AG09319 (cell line): ENCODE results near the gene SMARCD1.
A peak's percentile ranks its signal among the peaks of the same experiment; 100 is the strongest.

ENCODE experiments used
- DNase-seq: peaks from one replicate; pipeline ENCODE4 v3.0.0-alpha.2; 2010; ENCODE audit warnings: low read depth; ENCODE audit errors: extremely low read depth
- TF ChIP-seq, protein P1 (sequence below): IDR thresholded peaks from 2 replicates; pipeline ENCODE4 v1.5.1; 2011; ENCODE audit warnings: low read depth, mild to moderate bottlenecking, inconsistent platforms, low read length, moderate library complexity

The SMARCD1 gene

DNA sequence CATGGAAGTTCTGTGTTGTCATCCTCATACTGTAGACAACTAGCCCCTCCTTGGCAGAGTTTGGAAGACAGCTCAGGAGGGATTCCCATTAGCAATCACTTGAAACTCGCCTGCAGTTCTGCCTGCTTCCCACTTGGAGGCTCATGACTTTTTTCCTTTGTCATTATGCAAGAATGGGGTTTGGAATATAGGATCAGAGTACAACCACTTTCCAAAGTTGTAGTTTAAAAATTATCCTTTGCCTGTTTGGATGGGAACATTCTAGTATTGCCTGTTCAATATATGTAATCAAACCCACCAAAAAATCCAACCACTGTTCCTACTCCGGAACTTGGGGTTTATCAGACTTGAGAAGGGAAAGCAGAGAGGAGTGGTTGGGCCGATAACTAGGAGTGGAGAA is 16.5 kb downstream of the SMARCD1 start:
- TF ChIP-seq, protein P1, sequence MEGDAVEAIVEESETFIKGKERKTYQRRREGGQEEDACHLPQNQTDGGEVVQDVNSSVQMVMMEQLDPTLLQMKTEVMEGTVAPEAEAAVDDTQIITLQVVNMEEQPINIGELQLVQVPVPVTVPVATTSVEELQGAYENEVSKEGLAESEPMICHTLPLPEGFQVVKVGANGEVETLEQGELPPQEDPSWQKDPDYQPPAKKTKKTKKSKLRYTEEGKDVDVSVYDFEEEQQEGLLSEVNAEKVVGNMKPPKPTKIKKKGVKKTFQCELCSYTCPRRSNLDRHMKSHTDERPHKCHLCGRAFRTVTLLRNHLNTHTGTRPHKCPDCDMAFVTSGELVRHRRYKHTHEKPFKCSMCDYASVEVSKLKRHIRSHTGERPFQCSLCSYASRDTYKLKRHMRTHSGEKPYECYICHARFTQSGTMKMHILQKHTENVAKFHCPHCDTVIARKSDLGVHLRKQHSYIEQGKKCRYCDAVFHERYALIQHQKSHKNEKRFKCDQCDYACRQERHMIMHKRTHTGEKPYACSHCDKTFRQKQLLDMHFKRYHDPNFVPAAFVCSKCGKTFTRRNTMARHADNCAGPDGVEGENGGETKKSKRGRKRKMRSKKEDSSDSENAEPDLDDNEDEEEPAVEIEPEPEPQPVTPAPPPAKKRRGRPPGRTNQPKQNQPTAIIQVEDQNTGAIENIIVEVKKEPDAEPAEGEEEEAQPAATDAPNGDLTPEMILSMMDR = peak; percentile 54
- no peak for DNase-seq

DNA sequence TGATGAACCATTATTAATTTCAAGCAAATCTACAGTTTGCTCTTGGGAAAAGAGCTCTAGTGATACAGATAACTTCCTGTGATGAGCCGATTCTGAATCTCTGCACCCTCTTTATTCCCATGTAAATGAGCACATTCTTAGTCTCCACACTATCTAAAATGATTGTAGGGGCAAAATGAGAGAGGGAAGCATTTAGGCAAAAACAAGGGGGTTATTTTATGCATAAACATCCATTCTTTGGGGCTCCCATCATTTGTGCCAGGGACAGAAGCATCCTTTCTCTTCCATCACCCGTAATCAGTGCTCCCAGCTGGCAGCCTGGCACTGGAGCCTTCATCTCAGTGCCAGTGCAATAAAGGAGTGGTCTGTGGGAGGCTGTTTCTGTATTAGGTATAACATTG is 17.0 kb downstream of the SMARCD1 start:
- TF ChIP-seq, protein P1 = no peak
- no peak for DNase-seq

DNA sequence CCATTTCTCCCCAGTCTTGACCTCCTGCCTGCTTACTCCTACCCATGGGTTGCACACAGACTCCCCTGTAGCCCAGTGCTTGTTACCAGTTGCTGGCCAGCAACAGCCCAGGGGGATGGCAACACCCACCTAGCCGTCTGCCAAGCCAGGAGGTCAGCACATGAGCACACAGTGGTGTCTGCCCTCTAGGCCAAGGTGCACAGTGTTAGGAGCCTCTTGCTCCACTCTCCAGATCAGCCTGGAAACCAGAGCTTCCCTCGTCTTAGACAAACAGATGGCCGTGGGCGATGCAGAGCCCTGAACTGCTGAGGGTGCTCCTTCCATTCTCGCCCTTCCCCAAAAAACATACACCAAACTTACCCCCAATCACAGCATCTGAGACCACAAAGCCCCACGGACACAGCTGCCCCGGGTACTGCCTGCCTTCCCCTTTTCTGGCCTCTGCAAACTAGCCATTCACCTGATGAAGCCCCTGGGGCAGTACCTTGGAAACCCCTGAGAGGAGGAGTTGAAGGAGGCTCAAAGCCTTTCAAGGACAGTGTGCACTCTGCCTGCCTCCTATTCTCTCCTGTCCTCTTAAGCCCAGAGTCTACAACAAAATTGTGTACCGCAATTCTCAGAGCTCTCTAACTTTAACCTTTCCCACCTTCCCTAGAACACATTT is 17.6 kb downstream of the SMARCD1 start:
- DNase-seq = no peak
- TF ChIP-seq, protein P1 = no peak

DNA sequence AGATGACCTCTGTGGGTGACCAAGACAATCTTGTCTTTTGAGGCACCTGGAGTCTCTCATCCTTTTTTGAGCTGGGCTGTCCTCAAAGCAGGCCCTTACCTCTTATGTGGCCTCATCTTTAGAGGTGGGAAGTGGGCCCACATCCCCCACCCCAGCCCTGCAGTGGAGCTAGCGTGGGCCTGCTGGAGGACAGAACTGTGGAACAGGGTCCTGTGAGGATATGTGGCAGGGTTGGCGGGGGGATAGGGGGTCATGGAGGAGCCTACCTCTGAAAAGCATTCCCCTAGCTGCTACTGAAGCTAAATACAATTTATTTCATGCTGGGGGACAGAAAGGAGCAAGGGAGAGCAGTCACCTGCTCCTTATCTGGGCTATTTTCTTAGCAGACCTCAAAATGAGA is 18.2 kb downstream of the SMARCD1 start:
- TF ChIP-seq, protein P1 = no peak
- no peak for DNase-seq

DNA sequence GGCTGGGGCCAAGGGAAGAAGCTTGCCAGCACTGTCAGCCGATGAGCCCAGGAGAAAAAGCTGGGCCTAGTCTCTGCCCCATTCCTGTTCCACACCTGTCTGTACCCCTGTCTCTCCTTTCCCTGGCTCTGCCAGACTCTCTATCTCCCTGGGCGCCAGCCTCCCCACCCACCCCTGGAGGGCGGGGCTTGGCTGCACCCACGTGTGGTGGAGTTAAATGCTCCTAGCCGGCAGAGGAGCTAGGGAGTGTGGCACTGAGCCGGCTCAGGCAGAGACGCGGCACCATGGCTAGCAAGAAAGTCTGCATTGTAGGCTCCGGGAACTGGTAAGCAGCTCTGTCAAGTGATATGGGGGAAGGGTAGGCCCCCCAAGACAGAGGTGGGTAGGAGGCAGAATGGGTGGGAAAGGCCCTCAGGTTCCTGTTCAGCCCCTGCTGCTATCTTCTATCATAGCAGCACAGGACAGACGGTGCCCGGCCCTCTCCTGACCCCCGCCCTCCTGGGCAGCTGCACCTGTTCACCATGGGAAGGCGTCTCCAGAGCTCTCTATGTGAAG is 18.7 kb downstream of the SMARCD1 start, which contains the start of gene GPD1:
Gene GPD1, plus strand, starts transcription at position 242 of the 555 bp plus-strand sequence. Its CDS starts 43 bp downstream, at position 285.
- DNase-seq = no peak

DNA sequence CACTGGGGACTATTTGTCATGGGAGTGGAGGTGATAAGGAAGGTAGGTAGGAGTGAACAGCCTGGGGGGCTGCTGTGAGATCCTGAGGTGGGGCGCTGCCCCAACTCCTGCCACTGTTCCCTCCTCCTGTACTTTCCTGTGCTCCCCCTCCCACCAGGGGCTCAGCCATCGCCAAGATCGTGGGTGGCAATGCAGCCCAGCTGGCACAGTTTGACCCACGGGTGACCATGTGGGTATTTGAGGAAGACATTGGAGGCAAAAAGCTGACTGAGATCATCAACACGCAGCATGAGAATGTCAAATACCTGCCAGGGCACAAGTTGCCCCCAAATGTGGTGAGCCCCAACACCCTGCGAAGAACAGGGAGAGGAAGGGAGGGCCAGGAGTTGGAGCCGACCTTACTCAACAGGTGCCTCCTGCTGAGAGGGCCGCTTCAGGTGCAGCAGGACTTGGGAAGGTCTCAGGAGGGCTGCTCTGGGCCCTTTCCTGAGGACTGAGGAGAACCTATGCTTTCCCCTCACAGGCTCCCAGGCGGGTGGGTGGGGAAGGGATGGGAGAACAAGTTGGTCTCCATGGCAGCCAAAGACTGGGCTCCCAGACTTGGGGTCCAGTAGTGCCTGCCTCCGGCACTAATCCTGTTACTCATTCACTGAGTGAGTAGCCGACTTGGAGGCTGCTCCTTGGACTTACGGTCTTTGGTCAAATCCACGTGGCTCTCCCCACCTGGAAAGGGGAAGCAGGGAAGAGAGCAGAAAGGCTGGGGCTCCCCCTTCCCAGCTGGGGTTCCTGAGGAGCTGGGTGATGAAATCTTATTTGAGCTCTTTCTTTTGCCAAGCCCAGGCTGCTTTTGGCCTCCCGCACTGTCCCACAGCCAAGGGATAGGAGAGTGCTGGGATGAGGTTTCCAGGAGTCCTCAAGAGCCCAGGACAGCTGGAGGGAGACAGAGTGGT is 19.6 kb downstream of the SMARCD1 start:
- TF ChIP-seq, protein P1 = no peak
- DNase-seq = no peak

More for the DNA sequence above, 18.7 kb downstream of the SMARCD1 start, which contains the start of gene GPD1:
- TF ChIP-seq, protein P1 = no peak

DNA sequence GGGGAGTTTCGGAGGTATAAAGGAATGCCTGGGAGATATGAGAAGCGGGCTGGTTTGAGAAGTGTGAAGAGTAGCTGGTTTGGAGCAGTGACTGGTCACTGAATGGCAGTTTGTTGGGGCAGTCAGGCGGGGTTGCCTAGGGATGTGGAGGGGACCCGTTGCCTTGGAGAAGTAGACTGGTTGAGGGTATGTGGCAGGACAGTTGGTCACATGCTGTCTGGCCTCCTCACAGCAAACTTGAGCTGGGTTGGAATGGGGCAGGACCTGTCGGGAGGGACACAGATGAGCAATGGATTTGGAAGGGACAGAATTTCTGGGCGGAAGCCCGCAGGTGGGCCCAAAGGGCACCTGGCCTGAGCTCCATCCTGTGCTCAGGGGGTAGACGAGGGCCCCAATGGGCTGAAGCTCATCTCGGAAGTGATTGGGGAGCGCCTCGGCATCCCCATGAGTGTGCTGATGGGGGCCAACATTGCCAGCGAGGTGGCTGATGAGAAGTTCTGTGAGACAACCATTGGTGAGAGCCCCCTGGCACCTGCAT is 20.8 kb downstream of the SMARCD1 start:
- DNase-seq = no peak
- TF ChIP-seq, protein P1 = no peak
